Measurements from ENCODE around the gene SCG5. TPM values are rescaled to one million over a fixed set of nuclear protein-coding genes. Genes with fewer than 3 reads are reported as not detected.
A peak's percentile ranks its signal among the peaks of the same experiment; 100 is the strongest.

Gene SCG5
- total RNA-seq, 4 donors from 2014 or later = 0.87 to 6.3 (median 4.5) TPM

DNA sequence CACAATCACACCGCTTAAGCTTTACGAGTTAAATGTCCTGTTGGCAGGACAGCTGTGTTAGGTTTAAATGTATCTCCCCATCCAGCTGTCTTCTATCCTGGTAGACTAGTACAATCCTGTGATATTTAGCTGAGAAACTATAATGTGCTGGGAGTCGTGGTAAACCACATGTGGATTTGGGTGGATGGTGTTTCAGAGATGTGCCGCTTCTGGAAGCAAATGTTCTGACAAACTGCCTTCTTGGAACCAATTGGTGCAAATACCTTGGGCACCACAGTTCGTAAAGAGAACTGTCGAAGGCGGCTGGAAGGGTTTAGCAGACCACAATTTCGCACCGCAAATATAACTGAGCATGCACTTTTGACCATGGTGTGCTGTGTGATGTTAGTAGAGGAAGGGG, 15.0 kb downstream of the SCG5 start:
- Histone ChIP-seq H3K4me1 (peaks cover 0 to 29% (median 0%) of the 10 kb centered on the region in 3 donors), H3K4me3 (no peak overlapping the region), H3K27ac (no peak overlapping the region), H3K36me3 (no peaks in the 10 kb centered on the region), H3K27me3 (no peaks in the 10 kb centered on the region), H3K9me3 (no peaks in the 10 kb centered on the region)
- WGBS, 2 donors (ENCODE audit: low coverage in 1 of 2) = 87 to 89% methylated on average over 7 to 9 of the region's 9 CpGs
- ATAC-seq = no peak
- TF ChIP-seq, protein P1, sequence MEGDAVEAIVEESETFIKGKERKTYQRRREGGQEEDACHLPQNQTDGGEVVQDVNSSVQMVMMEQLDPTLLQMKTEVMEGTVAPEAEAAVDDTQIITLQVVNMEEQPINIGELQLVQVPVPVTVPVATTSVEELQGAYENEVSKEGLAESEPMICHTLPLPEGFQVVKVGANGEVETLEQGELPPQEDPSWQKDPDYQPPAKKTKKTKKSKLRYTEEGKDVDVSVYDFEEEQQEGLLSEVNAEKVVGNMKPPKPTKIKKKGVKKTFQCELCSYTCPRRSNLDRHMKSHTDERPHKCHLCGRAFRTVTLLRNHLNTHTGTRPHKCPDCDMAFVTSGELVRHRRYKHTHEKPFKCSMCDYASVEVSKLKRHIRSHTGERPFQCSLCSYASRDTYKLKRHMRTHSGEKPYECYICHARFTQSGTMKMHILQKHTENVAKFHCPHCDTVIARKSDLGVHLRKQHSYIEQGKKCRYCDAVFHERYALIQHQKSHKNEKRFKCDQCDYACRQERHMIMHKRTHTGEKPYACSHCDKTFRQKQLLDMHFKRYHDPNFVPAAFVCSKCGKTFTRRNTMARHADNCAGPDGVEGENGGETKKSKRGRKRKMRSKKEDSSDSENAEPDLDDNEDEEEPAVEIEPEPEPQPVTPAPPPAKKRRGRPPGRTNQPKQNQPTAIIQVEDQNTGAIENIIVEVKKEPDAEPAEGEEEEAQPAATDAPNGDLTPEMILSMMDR (IDR thresholded peaks at IDR 0.05) = no peak
- TF ChIP-seq POLR2A (IDR thresholded peaks at IDR 0.05) = no peak
- no peak for TF ChIP-seq POLR2AphosphoS5 (IDR thresholded peaks at IDR 0.05)
- TF ChIP-seq EP300 (IDR thresholded peaks at IDR 0.05) = no peak

DNA sequence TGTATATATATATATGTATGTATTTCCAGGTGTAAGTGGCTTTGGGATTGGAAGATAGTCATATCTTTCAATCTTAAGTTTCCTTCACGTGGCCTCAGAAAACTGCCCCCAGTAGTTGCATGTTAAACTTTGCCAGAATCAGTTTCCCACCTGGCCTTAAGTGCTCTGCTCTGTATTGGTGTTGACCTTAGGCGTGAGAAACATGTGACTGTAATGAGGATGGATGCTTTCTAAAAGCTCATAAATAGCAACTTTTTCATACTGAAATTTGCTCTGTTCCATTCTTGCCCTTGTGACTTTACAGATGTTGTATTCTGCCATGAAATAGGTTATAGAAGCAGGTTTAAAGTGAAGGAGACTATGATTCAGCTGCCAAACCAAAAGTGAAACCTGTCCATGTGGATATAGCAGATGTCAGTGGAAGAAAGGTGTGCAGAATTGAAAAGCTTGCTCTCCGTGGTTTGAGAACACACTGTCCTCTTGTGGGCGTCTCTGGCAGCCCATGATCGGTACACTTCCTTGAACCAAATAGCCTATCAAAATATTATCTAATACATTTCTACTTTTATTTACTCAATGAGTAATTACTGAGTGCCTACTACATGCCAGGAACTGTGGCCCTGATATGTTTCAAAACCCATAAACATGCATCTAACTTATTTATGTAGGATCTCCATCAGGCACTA, 15.8 kb downstream of the SCG5 start:
- 53 to 55% methylated on average over 3 to 4 of the region's 5 CpGs for WGBS, 2 donors (ENCODE audit: low coverage in 1 of 2)
- H3K4me1 ChIP-seq = peaks cover 0 to 28% (median 0%) of the 10 kb centered on the region in 3 donors
- no peak for ATAC-seq
- no peak overlapping the region for H3K27ac ChIP-seq
- no peak for TF ChIP-seq EP300 (IDR thresholded peaks at IDR 0.05)
- TF ChIP-seq POLR2A (IDR thresholded peaks at IDR 0.05) = no peak
- no peak for TF ChIP-seq POLR2AphosphoS5 (IDR thresholded peaks at IDR 0.05)
- TF ChIP-seq, protein P1 (IDR thresholded peaks at IDR 0.05) = no peak
- no peaks in the 10 kb centered on the region for H3K9me3 ChIP-seq
- no peaks in the 10 kb centered on the region for H3K27me3 ChIP-seq
- no peaks in the 10 kb centered on the region for H3K36me3 ChIP-seq
- no peak overlapping the region for H3K4me3 ChIP-seq

DNA sequence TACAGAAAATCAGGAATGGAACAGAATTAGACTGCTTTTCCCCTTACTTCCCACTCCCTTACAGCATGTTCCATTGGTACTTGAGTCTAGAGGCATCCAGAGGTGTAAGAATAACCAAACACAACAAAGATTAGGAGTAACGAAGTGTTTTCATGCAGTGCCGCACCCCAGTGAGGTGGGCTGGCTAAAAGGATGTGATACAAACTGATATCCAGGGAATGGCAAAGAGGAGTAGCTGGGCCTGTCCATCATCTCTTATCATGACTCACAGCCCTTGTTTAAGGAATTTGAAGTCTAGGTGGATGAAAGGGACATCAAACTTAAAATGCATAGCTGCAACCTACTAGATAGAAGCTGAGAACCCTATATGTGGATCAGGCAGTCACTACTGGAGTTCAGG, 16.4 kb downstream of the SCG5 start:
- ATAC-seq = no peak
- Histone ChIP-seq H3K36me3 (no peaks in the 10 kb centered on the region), H3K27me3 (no peaks in the 10 kb centered on the region), H3K4me3 (no peak overlapping the region), H3K9me3 (no peaks in the 10 kb centered on the region), H3K27ac (no peak overlapping the region), H3K4me1 (peaks cover 0 to 25% (median 0%) of the 10 kb centered on the region in 3 donors)
- TF ChIP-seq EP300 (IDR thresholded peaks at IDR 0.05) = no peak
- no peak for TF ChIP-seq POLR2A (IDR thresholded peaks at IDR 0.05)
- TF ChIP-seq POLR2AphosphoS5 (IDR thresholded peaks at IDR 0.05) = no peak
- TF ChIP-seq, protein P1 (IDR thresholded peaks at IDR 0.05) = no peak
- 100% methylated on average over 2 of the region's 2 CpGs; no CpG with 5 or more reads in 1 of the 2 donors for WGBS, 2 donors (ENCODE audit: low coverage in 1 of 2)

DNA sequence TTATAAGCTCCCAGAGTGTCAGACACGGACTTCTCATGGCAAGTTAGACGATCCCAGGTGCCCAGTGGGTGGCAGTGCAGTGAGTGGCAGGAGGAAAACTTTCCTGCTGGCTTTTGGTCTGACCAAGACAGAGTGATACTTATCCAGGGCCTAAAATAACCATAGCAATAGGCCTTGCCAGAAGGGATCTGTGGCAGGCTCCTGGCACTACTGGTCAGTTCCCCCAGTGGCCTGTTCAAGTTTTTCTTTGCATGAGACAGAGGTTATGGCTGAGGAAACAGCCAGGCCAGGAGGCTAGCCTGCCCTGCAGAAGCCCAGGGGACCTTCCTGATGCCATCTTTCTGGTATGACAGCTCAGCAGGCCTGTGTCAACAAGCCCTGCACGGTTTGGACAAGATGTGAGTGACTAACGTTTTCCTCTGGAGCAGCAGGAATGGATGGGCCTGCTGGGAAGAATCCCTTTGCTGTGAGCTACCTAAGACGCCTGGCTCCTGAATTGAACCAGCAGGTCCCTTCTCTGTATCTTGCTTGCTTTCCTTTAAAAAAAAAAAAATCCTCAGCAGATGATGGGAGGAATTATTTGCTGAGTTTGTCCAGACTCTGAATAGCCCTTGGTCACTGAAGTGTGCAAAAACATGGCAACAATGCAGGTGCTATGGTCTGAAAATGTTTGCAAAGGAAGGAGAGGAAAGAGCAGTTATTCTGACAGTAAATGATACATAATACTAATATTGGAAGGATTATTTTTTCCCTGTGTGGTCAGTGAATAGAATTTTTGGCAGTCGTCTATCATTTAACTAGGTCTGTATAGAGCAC, 18.0 kb downstream of the SCG5 start:
- peak; percentile 40 for ATAC-seq
- Histone ChIP-seq H3K27ac (peak overlapping the region in 3 of 4 donors; percentile 18 to 56 (median 53)), H3K36me3 (no peaks in the 10 kb centered on the region), H3K4me1 (peaks cover 0 to 33% (median 0%) of the 10 kb centered on the region in 3 donors), H3K27me3 (no peaks in the 10 kb centered on the region), H3K9me3 (no peaks in the 10 kb centered on the region), H3K4me3 (no peak overlapping the region)
- WGBS, 2 donors (ENCODE audit: low coverage in 1 of 2) = 27 to 36% methylated on average over 3 to 6 of the region's 6 CpGs
- TF ChIP-seq, protein P1 (IDR thresholded peaks at IDR 0.05) = peak in 2 of 4 experiments; percentile 23 to 35
- TF ChIP-seq EP300 (IDR thresholded peaks at IDR 0.05) = no peak
- TF ChIP-seq POLR2A (IDR thresholded peaks at IDR 0.05) = no peak
- peak; percentile 72 for TF ChIP-seq POLR2AphosphoS5 (IDR thresholded peaks at IDR 0.05)

All from gastroesophageal sphincter (tissue), 4 donors.